Fibroblast of skin of scalp (primary cell): ENCODE data around the gene NR2F2.

ENCODE experiments used
- DNase-seq: peaks from one replicate; pipeline ENCODE4 v3.0.0-alpha.2; 2013

Gene NR2F2

GRCh38 chr15:96332637-96333121 lies 2.2 kb downstream of the NR2F2 start:
- DNase-seq = no peak

DNA sequence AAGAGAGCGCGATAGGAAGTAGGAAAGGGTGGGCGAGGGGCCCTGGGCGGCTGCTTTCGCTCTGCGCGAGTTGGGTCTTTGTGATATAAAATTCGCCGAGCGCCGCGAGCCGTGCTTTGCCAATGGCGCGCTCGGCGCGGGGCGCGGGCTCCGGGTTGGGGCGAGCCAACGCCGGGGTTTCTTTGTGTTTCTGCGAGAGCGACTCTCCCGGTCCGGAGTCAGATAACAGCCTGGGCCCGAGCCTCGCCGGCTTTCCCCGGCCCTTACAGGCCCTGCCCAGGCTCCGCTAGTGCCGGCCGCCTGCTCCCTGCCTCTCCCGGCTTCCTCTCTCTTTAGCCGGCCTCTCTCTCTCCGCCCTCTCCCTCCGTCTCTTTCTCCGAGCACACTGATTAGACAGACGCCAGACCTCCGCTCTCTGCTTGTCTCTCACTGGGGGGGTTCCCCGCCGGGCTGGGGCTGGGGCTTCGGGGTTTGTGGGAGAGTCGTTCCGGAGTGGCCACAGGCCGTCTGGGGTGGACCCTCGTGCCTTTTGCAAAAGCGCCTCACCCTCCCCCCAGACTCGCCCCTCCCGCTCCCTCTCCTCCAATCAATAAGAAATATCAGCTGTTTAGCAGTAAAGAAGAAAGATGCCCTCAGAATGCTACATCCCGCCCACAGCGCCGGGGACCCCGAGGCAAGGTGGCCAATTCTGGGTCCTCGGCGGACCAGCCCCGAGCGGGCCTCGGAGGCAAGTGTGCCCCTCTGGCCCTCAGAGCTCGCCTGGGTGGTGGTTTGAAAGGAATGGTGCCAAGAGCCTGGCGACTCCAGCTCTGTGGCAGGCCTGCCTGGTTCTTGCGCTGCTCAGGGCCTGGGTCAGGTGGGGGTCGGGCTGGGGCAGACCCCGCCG lies 2.9 kb downstream of the NR2F2 start:
- DNase-seq = peak; percentile 44

DNA sequence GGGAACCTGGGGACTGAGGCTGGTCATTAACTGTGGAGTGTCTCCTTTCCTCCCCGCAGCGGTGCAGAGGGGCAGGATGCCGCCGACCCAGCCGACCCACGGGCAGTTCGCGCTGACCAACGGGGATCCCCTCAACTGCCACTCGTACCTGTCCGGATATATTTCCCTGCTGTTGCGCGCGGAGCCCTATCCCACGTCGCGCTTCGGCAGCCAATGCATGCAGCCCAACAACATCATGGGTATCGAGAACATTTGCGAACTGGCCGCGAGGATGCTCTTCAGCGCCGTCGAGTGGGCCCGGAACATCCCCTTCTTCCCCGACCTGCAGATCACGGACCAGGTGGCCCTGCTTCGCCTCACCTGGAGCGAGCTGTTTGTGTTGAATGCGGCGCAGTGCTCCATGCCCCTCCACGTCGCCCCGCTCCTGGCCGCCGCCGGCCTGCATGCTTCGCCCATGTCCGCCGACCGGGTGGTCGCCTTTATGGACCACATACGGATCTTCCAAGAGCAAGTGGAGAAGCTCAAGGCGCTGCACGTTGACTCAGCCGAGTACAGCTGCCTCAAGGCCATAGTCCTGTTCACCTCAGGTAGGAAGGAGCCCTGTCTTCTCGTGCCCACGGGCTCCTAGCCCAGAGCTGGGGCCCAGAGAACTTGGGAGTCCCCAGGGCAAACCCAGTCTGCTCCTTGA lies 3.7 kb downstream of the NR2F2 start:
- no peak for DNase-seq

DNA sequence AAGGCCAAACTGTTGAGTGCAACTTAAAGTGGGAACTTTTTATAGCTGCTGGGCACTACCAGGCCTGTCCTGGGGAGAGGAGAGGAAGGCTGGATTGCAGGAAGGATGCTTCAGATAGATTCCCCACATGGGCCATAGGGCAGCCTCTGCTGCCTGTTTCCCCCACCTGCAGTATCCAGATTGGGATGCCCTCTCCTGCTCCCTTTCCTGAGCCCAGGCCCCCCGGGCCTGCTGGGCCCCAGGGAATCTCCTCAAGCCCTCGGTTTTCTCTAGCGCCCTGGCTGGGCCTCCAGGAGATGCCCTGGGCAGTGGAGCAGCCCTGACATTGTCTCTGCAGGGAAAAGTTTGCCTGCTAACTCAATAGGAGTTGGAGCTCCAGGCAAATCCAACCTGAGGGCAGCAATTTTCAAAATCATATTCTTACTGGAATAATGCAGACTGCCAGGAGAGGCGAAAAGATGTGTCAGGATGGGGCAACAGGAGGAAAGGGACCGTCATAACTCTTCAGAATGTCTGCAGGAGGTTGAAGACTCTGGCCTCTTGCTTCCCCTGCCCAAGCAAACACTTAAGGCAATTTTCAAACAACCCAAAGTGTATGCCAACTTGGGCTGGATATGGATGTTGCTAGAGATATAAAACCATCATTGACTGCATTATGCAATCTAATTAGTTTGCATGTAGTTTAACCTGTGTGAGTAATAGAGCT lies 4.4 kb downstream of the NR2F2 start:
- no peak for DNase-seq

- DNase-seq = no peak
Observed at GRCh38 chr15:96335411-96336024, 5.0 kb downstream of the NR2F2 start.

GRCh38 chr15:96336108-96336595 lies 5.7 kb downstream of the NR2F2 start:
- no peak for DNase-seq

GRCh38 chr15:96336596-96337364 lies 6.3 kb downstream of the NR2F2 start:
- DNase-seq = no peak

DNA sequence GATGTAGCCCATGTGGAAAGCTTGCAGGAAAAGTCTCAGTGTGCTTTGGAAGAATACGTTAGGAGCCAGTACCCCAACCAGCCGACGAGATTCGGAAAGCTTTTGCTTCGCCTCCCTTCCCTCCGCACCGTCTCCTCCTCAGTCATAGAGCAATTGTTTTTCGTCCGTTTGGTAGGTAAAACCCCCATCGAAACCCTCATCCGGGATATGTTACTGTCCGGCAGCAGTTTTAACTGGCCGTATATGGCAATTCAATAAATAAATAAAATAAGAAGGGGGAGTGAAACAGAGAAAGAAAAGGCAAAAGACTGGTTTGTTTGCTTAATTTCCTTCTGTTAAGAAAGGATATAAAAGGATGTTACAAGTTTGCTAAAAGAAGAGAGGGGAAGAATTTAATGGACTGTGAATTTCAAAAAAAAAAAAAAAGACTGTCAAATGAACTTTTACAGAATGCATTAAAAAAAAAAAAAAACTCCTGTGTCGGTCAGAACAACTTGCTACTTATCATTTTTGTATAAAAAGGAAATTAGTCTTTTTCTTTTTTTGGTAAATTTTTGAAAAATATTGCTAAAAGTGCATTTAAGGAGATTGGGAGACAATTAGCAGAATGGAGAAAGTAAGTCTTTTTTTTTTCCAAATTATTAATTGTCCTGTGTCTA lies 7.0 kb downstream of the NR2F2 start:
- no peak for DNase-seq

GRCh38 chr15:96338074-96338765 lies 7.7 kb downstream of the NR2F2 start:
- DNase-seq = no peak

GRCh38 chr15:96338766-96339618 lies 8.5 kb downstream of the NR2F2 start:
- no peak for DNase-seq

DNA sequence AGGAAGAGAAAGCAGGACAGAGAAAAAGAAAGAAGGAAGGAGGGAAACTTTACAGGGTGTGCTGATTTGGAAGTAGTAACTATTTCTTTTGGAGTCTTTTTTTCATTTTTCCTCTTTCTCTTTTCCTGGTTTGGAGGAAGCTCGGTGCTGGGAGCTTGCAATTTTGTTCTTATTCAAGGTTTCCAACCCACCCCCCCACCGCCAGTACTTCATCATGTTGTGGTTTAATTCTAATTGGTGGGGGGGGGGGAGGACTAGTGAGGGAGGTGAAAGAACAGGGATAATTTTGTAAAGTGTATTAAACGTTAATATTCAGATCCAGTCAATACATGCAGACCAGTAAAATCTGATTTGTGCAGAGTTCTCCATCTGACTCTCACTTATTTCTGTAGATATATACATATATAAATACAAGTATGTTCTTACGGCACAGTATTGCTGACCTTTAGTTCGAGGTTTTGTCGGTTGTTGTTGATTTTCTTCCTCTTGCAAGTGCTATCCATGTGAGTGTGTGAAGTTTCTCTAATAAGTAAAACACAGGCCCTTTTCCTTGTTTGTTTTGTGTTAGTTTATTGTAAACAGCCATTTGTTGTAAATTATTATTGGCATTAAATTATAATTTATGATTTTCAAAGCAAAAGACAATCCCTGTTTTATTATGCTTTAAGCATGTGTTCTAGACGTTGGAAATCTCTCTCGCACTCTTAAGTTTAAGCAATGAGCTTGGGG lies 9.3 kb downstream of the NR2F2 start:
- no peak for DNase-seq

GRCh38 chr15:96340348-96340597 lies 9.8 kb downstream of the NR2F2 start:
- DNase-seq = no peak

GRCh38 chr15:96340598-96341512 lies 10.4 kb downstream of the NR2F2 start:
- DNase-seq = peak; percentile 79

GRCh38 chr15:96341513-96342405 lies 11.3 kb downstream of the NR2F2 start:
- no peak for DNase-seq

- no peak for DNase-seq
Observed at GRCh38 chr15:96342406-96343112, 12.1 kb downstream of the NR2F2 start.
